IMR-90 (cell line): ENCODE data around the gene PLEKHF1.

ENCODE experiments used
- BHLHE40 ChIP-seq: fragments of 150-350 bp; IDR thresholded peaks from 2 replicates; pipeline ENCODE4 v1.6.1; 2016; ENCODE audit warnings: mild to moderate bottlenecking, low read depth, low read length
- CEBPB ChIP-seq: IDR thresholded peaks from 2 replicates; pipeline ENCODE4 v1.6.1; 2012; ENCODE audit warnings: low read depth, low read length, improper control_type of control experiment
- FOS ChIP-seq: fragments of 150-350 bp; IDR thresholded peaks from 2 replicates; pipeline ENCODE4 v1.6.1; 2016; ENCODE audit warnings: low read depth, low read length
- NFE2L2 ChIP-seq: fragments of 150-350 bp; IDR thresholded peaks from 2 replicates; pipeline ENCODE4 v1.6.1; 2016; ENCODE audit warnings: low read depth, mild to moderate bottlenecking, low read length
- POLR2A ChIP-seq: IDR thresholded peaks from 2 replicates; pipeline ENCODE4 v1.6.1; 2012; ENCODE audit warnings: mild to moderate bottlenecking, low read depth, low read length
- RCOR1 ChIP-seq: IDR thresholded peaks from 2 replicates; pipeline ENCODE4 v1.6.1; 2012; ENCODE audit warnings: mild to moderate bottlenecking, low read length, improper control_type of control experiment; ENCODE audit not compliant: insufficient replicate concordance
- RFX5 ChIP-seq: IDR thresholded peaks from 2 replicates; pipeline ENCODE4 v1.8.0; 2012; ENCODE audit warnings: low read depth, mild to moderate bottlenecking, low read length, moderate library complexity
- TF ChIP-seq, protein P1 (sequence below): conservative IDR thresholded peaks from 2 replicates; pipeline ENCODE4 v1.5.1; 2012; ENCODE audit warnings: mild to moderate bottlenecking, low read depth, low read length, improper control_type of control experiment

DNA sequence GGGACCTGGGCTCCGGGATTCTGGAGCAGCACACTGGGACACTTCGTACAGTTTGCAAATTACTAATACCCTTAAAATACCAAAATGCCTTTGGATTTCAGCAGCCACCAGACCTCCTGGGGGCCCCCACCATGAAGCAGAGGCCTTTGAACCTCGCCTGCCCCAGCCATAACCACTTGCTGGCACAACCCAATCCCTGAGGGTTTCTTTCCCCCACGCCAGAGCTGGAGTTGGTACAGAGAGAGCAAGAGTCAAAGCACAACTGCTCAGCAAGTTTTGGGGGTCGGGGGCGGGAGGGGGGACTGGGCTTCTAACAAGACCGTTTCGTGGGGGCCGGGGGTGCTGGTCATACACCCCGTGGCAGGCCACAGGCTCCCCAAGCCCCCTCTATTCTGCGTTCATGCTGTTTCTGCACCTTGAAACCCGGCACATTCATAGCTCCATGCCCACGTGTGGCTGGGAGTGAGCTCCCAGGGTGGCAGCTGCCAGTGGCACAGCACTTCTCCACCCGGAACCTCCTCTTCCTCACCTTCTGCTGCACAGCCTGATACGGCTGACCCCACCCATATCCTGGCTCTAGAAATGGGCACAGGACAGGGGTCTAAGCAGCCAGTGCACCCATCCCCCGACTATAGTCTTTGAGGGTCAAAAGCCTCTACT is 17.1 kb downstream of the PLEKHF1 start:
- TF ChIP-seq, protein P1, sequence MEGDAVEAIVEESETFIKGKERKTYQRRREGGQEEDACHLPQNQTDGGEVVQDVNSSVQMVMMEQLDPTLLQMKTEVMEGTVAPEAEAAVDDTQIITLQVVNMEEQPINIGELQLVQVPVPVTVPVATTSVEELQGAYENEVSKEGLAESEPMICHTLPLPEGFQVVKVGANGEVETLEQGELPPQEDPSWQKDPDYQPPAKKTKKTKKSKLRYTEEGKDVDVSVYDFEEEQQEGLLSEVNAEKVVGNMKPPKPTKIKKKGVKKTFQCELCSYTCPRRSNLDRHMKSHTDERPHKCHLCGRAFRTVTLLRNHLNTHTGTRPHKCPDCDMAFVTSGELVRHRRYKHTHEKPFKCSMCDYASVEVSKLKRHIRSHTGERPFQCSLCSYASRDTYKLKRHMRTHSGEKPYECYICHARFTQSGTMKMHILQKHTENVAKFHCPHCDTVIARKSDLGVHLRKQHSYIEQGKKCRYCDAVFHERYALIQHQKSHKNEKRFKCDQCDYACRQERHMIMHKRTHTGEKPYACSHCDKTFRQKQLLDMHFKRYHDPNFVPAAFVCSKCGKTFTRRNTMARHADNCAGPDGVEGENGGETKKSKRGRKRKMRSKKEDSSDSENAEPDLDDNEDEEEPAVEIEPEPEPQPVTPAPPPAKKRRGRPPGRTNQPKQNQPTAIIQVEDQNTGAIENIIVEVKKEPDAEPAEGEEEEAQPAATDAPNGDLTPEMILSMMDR, result no peak
- TF ChIP-seq RCOR1 (no peak), NFE2L2 (no peak), POLR2A (no peak), BHLHE40 (no peak), FOS (no peak), CEBPB (no peak), RFX5 (no peak)
